Smooth muscle cell (in vitro differentiated cells): ENCODE measurements around the gene BARD1. TPM values are rescaled to one million over a fixed set of nuclear protein-coding genes. Genes with fewer than 3 reads are reported as not detected.
"Not testable (repeated sequence)": the region's sequence is repeated elsewhere in the genome, so short reads cannot be mapped to it uniquely, and the experiment has no call there.

Experiments used
- DNase-seq: peaks from one replicate; lab custom pipeline; 2025; ENCODE audit not compliant: unreplicated experiment; lab: John Stamatoyannopoulos, UW
- H2AFZ ChIP-seq: fragments of 200-600 bp; sonication (generic); 2 replicates; pipeline ENCODE4 v1.6.0; 2016; ENCODE audit warnings: antibody characterized with exemption, low read depth, mild to moderate bottlenecking
- H3F3A ChIP-seq: fragments of 200-600 bp; sonication (generic); 2 replicates; pipeline ENCODE4 v1.6.0; 2017; ENCODE audit warnings: antibody characterized with exemption, low read depth
- H3K27ac ChIP-seq: fragments of 200-600 bp; sonication (generic); 2 replicates; pipeline ENCODE4 v1.5.1; 2016; ENCODE audit warnings: low read depth, mild to moderate bottlenecking
- H3K27me3 ChIP-seq: fragments of 200-600 bp; sonication (generic); 2 replicates; pipeline ENCODE4 v1.6.1; 2016; ENCODE audit warnings: low read depth, mild to moderate bottlenecking
- H3K36me3 ChIP-seq: fragments of 200-600 bp; sonication (generic); 2 replicates; pipeline ENCODE4 v1.5.1; 2016; ENCODE audit warnings: low read depth
- H3K4me1 ChIP-seq: fragments of 200-600 bp; sonication (generic); 2 replicates; pipeline ENCODE4 v1.5.1; 2016; ENCODE audit warnings: low read depth
- H3K4me2 ChIP-seq: fragments of 200-600 bp; sonication (generic); 2 replicates; pipeline ENCODE4 v1.6.0; 2016; ENCODE audit warnings: mild to moderate bottlenecking
- H3K4me3 ChIP-seq: fragments of 200-600 bp; sonication (generic); 2 replicates; pipeline ENCODE4 v1.5.1; 2016; ENCODE audit warnings: mild to moderate bottlenecking
- H3K79me2 ChIP-seq: fragments of 200-600 bp; sonication (generic); 2 replicates; pipeline ENCODE4 v1.6.0; 2016; ENCODE audit warnings: low read depth, mild to moderate bottlenecking
- H3K9ac ChIP-seq: fragments of 200-600 bp; sonication (generic); 2 replicates; pipeline ENCODE4 v1.6.0; 2016; ENCODE audit warnings: low read depth
- H3K9me3 ChIP-seq: fragments of 200-600 bp; sonication (generic); replicated peaks from 2 replicates; pipeline ENCODE4 v1.5.1; 2016; ENCODE audit warnings: low read depth
- H4K20me1 ChIP-seq: fragments of 200-600 bp; sonication (generic); 2 replicates; pipeline ENCODE4 v1.6.0; 2016; ENCODE audit warnings: low read depth
- CTCF ChIP-seq: fragments of 200-600 bp; sonication (generic); IDR thresholded peaks from 2 replicates; pipeline ENCODE4 v1.5.1; 2017; ENCODE audit warnings: borderline replicate concordance, mild to moderate bottlenecking, antibody characterized with exemption; ENCODE audit not compliant: insufficient read depth, poor library complexity, severe bottlenecking
- WGBS: methylation state at CpG from one replicate; pipeline ENCODE4 v1.1.7; 2016; ENCODE audit warnings: low lambda C conversion rate; 5-methylcytosine and 5-hydroxymethylcytosine counted together
- polyA plus RNA-seq: library from polyadenylated mRNA; unstranded; fragments of >200 nt; fragmentation: Nextera tagmentation; extraction: Ambion mirVana; gene quantifications from 2 replicates; pipeline ENCODE4 v1.2.1, GENCODE V29; 2016
- total RNA-seq: library from RNA; depleted of rRNA; stranded (reverse); fragments of >200 nt; gene quantifications from 2 replicates; pipeline ENCODE4 v1.2.3, GENCODE V29; 2014

BARD1 gene
- total and polyA plus RNA-seq, 2 experiments from 2014 or later = 6.0 to 9.9 TPM

- Histone ChIP-seq H4K20me1 (no peaks in the 10 kb centered on the region), H3K4me1 (no peaks in the 10 kb centered on the region), H3K4me2 (no peak overlapping the region), H3K27me3 (no peaks in the 10 kb centered on the region), H3K4me3 (no peak overlapping the region), H3F3A (no peaks in the 10 kb centered on the region), H3K9ac (no peak overlapping the region), H2AFZ (no peak overlapping the region), H3K9me3 (no peaks in the 10 kb centered on the region), H3K27ac (no peak overlapping the region), H3K36me3 (no peaks in the 10 kb centered on the region), H3K79me2 (no peaks in the 10 kb centered on the region)
- no peak for DNase-seq
- TF ChIP-seq CTCF = no peak
These were observed 112.8 kb downstream of the BARD1 start for GRCh38 chr2:214696681-214697080.

GRCh38 chr2:214695789-214696188 lies 113.7 kb downstream of the BARD1 start:
- 82% methylated on average over 1 of the region's 1 CpG for WGBS
- Histone ChIP-seq H3K36me3 (no peaks in the 10 kb centered on the region), H3K4me2 (no peak overlapping the region), H3K79me2 (no peaks in the 10 kb centered on the region), H3K9ac (no peak overlapping the region), H3F3A (no peaks in the 10 kb centered on the region), H3K9me3 (no peaks in the 10 kb centered on the region), H3K4me3 (no peak overlapping the region), H3K4me1 (no peaks in the 10 kb centered on the region), H3K27ac (no peak overlapping the region), H4K20me1 (no peaks in the 10 kb centered on the region), H3K27me3 (no peaks in the 10 kb centered on the region), H2AFZ (no peak overlapping the region)
- TF ChIP-seq CTCF = no peak
- no peak for DNase-seq

- not testable (repeated sequence) for H4K20me1 ChIP-seq, H3K9ac ChIP-seq, H3K4me1 ChIP-seq, H3K9me3 ChIP-seq, H3K79me2 ChIP-seq, H3F3A ChIP-seq, H3K27me3 ChIP-seq, H3K27ac ChIP-seq, H3K36me3 ChIP-seq, DNase-seq
- Histone ChIP-seq H2AFZ (peak overlapping the region; percentile 87), H3K4me3 (peak overlapping the region; percentile 45), H3K4me2 (peak overlapping the region; percentile 82)
- WGBS = 11% methylated on average over 5 of the region's 12 CpGs
These were observed 125.9 kb downstream of the BARD1 start for GRCh38 chr2:214683557-214683956.

- Histone ChIP-seq H3K9me3 (no peaks in the 10 kb centered on the region), H3K36me3 (no peaks in the 10 kb centered on the region), H3K4me3 (no peak overlapping the region), H3K9ac (no peak overlapping the region), H3K4me1 (no peaks in the 10 kb centered on the region), H3K27me3 (no peaks in the 10 kb centered on the region), H2AFZ (no peak overlapping the region), H3K4me2 (no peak overlapping the region), H4K20me1 (no peaks in the 10 kb centered on the region), H3F3A (no peaks in the 10 kb centered on the region), H3K79me2 (no peaks in the 10 kb centered on the region), H3K27ac (no peak overlapping the region)
- WGBS = 83% methylated on average over 1 of the region's 1 CpG
- DNase-seq = no peak
- TF ChIP-seq CTCF = no peak
These were observed 129.7 kb downstream of the BARD1 start for GRCh38 chr2:214679736-214680135.
